ENCODE data around the gene ADCY6.
A peak's percentile ranks its signal among the peaks of the same experiment; 100 is the strongest.

ADCY6 gene

DNA sequence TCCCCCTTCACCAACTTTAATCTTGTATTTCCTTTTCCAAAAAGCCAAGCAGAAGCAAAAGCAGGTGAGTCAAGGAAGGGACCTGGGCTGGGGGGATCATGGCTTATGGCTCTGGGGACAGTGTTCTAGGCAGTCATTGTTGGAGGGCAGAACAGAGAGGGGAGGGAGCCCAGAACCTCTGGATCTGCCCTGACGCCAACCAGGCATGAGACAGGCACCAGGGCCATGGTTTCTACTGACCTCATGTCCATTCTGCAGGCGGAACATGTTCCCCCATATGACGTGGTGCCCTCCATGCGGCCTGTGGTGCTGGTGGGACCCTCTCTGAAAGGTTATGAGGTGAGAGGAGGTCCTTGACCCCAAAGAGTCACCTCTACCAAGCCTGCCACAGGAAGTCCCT lies 36.0 kb upstream of the ADCY6 start:
- DNase-seq (ENCODE audit: insufficient read length, low spot score) (no peak), FAIRE-seq (no peak)
- TF ChIP-seq PAX5 (IDR thresholded peaks at IDR 0.05; ENCODE audit: insufficient read depth, low read length, severe bottlenecking) = no peak
- no peak for TF ChIP-seq POLR2A (IDR thresholded peaks at IDR 0.05; ENCODE audit: low read depth, low read length)
- TF ChIP-seq SPI1 (IDR thresholded peaks at IDR 0.05; ENCODE audit: low read depth, low read length) = no peak
- TF ChIP-seq POU2F2 (IDR thresholded peaks at IDR 0.05; ENCODE audit: low read depth, low read length) = no peak
- no peak for TF ChIP-seq POLR2AphosphoS5 (IDR thresholded peaks at IDR 0.05; ENCODE audit: low read depth, low read length)
- no peak for TF ChIP-seq TAF1 (IDR thresholded peaks at IDR 0.05; ENCODE audit: low read depth, low read length)

DNA sequence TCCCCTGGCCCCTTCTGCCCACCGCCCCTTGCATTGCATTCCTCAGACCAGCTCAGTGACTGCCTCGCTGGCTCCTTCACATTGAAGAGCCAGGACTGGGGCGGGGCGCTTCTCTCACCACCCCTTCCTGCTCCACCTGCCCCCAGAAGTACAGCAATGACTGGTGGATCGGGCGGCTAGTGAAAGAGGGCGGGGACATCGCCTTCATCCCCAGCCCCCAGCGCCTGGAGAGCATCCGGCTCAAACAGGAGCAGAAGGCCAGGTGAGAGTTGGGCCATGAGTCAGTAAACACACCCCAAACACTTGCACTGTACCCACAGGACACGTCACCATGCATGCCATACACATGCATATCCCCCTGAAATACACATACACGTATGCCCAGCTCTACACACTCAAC lies 35.2 kb upstream of the ADCY6 start:
- DNase-seq (ENCODE audit: insufficient read length, low spot score) = no peak
- TF ChIP-seq POU2F2 (IDR thresholded peaks at IDR 0.05; ENCODE audit: low read depth, low read length) (no peak), POLR2AphosphoS5 (IDR thresholded peaks at IDR 0.05; ENCODE audit: low read depth, low read length) (no peak), PAX5 (IDR thresholded peaks at IDR 0.05; ENCODE audit: insufficient read depth, low read length, severe bottlenecking) (no peak), SPI1 (IDR thresholded peaks at IDR 0.05; ENCODE audit: low read depth, low read length) (no peak), POLR2A (IDR thresholded peaks at IDR 0.05; ENCODE audit: low read depth, low read length) (no peak), TAF1 (IDR thresholded peaks at IDR 0.05; ENCODE audit: low read depth, low read length) (no peak)

DNA sequence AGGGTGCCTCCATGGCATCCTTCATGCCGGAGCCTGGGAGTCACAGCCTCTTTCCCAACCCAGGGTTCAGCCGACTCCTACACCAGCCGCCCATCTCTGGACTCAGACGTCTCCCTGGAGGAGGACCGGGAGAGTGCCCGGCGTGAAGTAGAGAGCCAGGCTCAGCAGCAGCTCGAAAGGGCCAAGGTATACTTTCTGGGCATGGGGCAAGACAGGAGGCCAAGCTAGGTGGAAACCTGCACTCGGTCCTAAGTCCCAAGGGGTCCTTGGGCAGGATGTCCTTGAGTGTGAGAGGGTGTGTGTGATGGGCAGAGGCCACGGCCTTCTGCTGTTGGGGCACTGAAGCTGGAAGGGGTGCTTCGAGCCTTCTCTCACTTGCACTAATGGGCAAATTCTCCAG lies 34.4 kb upstream of the ADCY6 start:
- FAIRE-seq (no peak), DNase-seq (ENCODE audit: insufficient read length, low spot score) (no peak)
- TF ChIP-seq POLR2A (IDR thresholded peaks at IDR 0.05; ENCODE audit: low read depth, low read length) = no peak
- no peak for TF ChIP-seq PAX5 (IDR thresholded peaks at IDR 0.05; ENCODE audit: insufficient read depth, low read length, severe bottlenecking)
- no peak for TF ChIP-seq POLR2AphosphoS5 (IDR thresholded peaks at IDR 0.05; ENCODE audit: low read depth, low read length)
- TF ChIP-seq POU2F2 (IDR thresholded peaks at IDR 0.05; ENCODE audit: low read depth, low read length) = no peak
- no peak for TF ChIP-seq TAF1 (IDR thresholded peaks at IDR 0.05; ENCODE audit: low read depth, low read length)
- no peak for TF ChIP-seq SPI1 (IDR thresholded peaks at IDR 0.05; ENCODE audit: low read depth, low read length)

More for the DNA sequence above, 35.2 kb upstream of the ADCY6 start:
- no peak for FAIRE-seq

DNA sequence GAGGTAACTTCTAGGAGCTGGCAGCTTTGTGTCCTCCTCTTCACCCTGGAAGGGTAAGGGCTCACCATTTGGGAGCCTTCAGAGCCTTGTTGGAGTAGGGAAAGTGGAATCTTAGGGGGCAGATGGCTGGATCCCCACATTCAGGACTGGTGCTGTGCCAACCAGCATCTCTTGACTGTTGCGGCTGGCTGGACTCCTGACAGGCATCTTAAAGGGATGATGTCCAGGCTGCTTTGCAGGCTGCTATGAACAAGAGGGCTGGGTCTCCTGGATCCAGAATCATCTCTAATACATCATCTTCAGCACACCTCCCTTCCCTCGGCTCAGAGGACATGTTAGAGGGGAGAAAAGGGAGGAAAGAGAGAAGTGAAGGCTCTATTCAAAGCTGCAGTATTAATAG lies 33.8 kb upstream of the ADCY6 start:
- no peak for DNase-seq (ENCODE audit: insufficient read length, low spot score)
- no peak for TF ChIP-seq POLR2A (IDR thresholded peaks at IDR 0.05; ENCODE audit: low read depth, low read length)
- TF ChIP-seq POU2F2 (IDR thresholded peaks at IDR 0.05; ENCODE audit: low read depth, low read length) = no peak
- no peak for TF ChIP-seq PAX5 (IDR thresholded peaks at IDR 0.05; ENCODE audit: insufficient read depth, low read length, severe bottlenecking)
- TF ChIP-seq TAF1 (IDR thresholded peaks at IDR 0.05; ENCODE audit: low read depth, low read length) = no peak
- no peak for TF ChIP-seq POLR2AphosphoS5 (IDR thresholded peaks at IDR 0.05; ENCODE audit: low read depth, low read length)
- TF ChIP-seq SPI1 (IDR thresholded peaks at IDR 0.05; ENCODE audit: low read depth, low read length) = no peak
- no peak for FAIRE-seq

DNA sequence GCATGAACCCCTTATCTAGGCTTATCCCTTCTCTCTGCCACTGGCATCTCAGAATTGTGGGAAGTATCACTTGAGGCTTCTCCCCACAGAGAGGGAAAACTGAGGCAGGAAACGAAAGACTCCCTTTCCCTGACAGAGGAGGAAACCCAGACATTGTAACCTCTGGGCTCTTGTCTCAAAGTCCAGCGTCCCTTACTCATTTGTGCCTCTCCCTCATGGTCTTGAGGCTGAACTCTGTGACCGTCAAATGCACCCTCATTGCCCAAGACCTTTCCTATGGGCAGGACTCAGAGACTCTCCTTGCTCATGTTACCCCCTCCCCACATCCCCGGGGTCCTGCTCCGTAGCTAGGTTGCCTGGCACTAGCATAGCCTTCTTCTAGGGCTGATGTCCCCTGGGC lies 33.2 kb upstream of the ADCY6 start:
- FAIRE-seq = no peak
- TF ChIP-seq TAF1 (IDR thresholded peaks at IDR 0.05; ENCODE audit: low read depth, low read length) (no peak), PAX5 (IDR thresholded peaks at IDR 0.05; ENCODE audit: insufficient read depth, low read length, severe bottlenecking) (no peak), POU2F2 (IDR thresholded peaks at IDR 0.05; ENCODE audit: low read depth, low read length) (no peak), POLR2A (IDR thresholded peaks at IDR 0.05; ENCODE audit: low read depth, low read length) (no peak), POLR2AphosphoS5 (IDR thresholded peaks at IDR 0.05; ENCODE audit: low read depth, low read length) (no peak), SPI1 (IDR thresholded peaks at IDR 0.05; ENCODE audit: low read depth, low read length) (no peak)
- DNase-seq (ENCODE audit: insufficient read length, low spot score) = no peak

DNA sequence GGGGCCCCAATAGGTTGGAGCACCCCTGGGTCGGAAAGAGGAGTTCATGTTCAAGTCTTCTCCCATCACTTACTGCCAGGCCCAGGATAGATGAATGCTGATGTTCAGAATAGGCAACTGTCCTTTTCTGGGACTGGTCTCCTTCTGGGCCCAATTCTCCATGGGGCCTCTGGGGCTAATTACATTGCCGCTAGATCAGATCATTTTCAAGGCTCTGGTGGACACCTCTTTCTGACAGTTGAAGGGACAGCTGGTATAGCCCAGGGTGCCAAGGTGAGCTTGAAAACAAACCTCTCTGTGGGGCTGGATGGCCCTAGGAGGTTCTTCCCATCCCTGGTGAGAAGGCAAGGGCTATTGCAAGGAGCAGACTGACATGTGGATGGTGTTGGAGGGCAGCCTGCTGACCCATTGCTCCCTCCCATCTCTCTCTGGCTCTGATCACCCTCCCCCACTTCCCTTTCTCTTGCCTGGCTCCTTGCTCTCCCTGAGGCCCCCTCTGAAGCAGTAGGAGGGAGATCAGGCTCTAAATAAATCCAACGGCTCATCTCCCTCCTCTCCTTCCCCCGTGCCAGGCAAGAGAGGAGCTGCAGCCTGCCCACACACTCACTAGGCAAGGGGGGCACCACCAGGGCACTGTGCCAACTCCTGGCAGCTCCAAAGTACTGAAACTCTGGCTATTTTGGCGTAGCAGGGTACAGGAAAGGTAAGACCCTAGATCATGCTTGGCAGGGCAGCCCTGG lies 31.3 kb upstream of the ADCY6 start:
- DNase-seq (ENCODE audit: insufficient read length, low spot score) (no peak), FAIRE-seq (no peak)
- TF ChIP-seq TAF1 (IDR thresholded peaks at IDR 0.05; ENCODE audit: low read depth, low read length) = no peak
- no peak for TF ChIP-seq POU2F2 (IDR thresholded peaks at IDR 0.05; ENCODE audit: low read depth, low read length)
- TF ChIP-seq SPI1 (IDR thresholded peaks at IDR 0.05; ENCODE audit: low read depth, low read length) = no peak
- no peak for TF ChIP-seq POLR2AphosphoS5 (IDR thresholded peaks at IDR 0.05; ENCODE audit: low read depth, low read length)
- no peak for TF ChIP-seq POLR2A (IDR thresholded peaks at IDR 0.05; ENCODE audit: low read depth, low read length)
- no peak for TF ChIP-seq PAX5 (IDR thresholded peaks at IDR 0.05; ENCODE audit: insufficient read depth, low read length, severe bottlenecking)

DNA sequence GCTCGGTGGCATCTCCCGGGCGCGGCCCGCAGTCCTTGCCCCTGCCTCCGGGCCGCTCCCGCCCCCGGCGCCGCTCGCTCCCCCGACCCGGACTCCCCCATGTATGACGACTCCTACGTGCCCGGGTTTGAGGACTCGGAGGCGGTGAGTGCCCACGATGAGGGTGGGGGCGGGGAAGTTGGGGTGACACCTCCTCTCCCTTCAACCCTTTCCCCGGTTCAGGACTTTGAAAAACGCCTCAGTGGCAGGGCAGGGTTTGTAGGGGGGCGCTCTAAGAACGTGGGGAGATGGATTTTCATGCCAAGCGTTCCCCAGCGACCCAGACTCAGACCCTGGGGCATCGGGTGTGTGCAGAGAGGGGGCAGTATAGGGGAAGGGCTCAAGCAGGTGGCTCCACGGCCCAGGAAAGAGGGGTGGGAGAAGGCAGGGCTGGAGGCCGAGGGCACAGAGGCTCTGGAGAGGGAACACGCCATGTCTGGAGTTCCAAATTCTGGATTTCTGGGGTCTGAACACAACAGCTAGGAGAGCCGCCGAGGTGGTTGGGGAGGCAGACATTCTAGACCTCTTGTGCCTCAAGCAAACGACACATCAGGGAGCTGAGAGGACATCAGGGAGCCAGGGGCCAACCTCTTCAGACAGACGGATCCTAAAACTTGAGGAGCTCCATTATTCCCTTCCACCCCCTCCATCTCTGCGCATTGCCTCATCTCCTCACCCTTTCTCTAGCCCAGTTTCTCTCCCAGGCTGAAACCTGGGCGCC lies 30.1 kb upstream of the ADCY6 start:
- FAIRE-seq = no peak
- TF ChIP-seq TAF1 (IDR thresholded peaks at IDR 0.05; ENCODE audit: low read depth, low read length) (no peak), POLR2AphosphoS5 (IDR thresholded peaks at IDR 0.05; ENCODE audit: low read depth, low read length) (no peak), PAX5 (IDR thresholded peaks at IDR 0.05; ENCODE audit: insufficient read depth, low read length, severe bottlenecking) (no peak), POU2F2 (IDR thresholded peaks at IDR 0.05; ENCODE audit: low read depth, low read length) (no peak), POLR2A (IDR thresholded peaks at IDR 0.05; ENCODE audit: low read depth, low read length) (no peak), SPI1 (IDR thresholded peaks at IDR 0.05; ENCODE audit: low read depth, low read length) (no peak)
- no peak for DNase-seq (ENCODE audit: insufficient read length, low spot score)

DNA sequence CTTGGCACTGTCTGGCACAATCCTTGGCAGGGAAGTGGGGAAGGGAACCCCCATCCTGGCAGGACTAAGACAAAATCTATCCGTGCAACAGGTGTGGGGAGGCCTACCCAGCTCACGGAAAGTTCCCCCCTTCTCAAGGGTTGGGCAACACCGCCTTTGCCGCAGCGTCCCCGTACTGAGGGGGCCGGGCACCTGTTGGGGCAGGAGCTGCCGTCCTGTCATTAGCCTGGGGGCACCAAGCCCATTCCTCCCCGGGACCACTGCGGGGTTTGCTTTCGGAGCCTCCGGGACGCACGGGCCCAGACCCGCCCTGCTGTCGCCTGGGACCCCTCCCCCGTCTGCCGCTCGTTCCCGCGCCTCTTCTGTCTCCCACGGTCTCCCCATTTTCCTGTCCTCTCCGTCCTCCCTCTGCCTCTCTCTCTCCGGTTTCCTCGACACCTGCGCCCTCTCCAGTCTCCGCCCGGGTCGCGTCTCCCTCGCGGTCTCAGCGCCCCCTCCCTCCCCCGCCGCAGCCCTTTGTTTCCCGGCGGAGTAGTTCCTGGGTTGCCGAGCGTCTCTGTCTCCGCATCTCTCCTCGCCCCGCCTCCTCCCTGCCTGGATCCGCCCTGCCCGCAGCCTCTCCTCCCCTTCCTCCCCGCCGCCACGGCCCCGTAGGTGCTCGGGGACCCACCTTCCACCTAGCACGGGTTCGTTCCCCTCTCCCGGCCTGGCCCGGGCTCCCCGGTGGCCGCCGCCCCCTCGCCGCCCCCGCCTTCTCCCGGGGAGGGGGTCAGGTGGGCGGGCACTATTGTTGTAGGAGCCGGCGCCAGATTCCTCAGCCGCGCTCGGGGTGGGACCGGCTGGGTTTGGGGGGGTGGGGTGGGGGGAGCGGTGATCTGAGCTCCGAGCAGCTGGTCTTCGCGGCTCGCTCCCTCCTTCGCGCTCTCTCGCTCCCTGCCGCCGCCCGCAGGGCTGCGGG lies 29.3 kb upstream of the ADCY6 start, which contains the start of gene CACNB3:
Gene CACNB3, plus strand, starts transcription at position 624 of the 958 bp plus-strand sequence. CDS start 434 bp downstream, outside the sequence.
- peak; percentile 81 for FAIRE-seq
- no peak for TF ChIP-seq POU2F2 (IDR thresholded peaks at IDR 0.05; ENCODE audit: low read depth, low read length)
- no peak for TF ChIP-seq POLR2AphosphoS5 (IDR thresholded peaks at IDR 0.05; ENCODE audit: low read depth, low read length)
- no peak for TF ChIP-seq TAF1 (IDR thresholded peaks at IDR 0.05; ENCODE audit: low read depth, low read length)
- no peak for TF ChIP-seq SPI1 (IDR thresholded peaks at IDR 0.05; ENCODE audit: low read depth, low read length)
- no peak for TF ChIP-seq POLR2A (IDR thresholded peaks at IDR 0.05; ENCODE audit: low read depth, low read length)
- TF ChIP-seq PAX5 (IDR thresholded peaks at IDR 0.05; ENCODE audit: insufficient read depth, low read length, severe bottlenecking) = no peak
- DNase-seq (ENCODE audit: insufficient read length, low spot score) = peak; percentile 81

Data from GM12891 (cell line).